ENCODE results near the gene PVALB. TPM values are rescaled to one million over a fixed set of nuclear protein-coding genes. Genes with fewer than 3 reads are reported as not detected.

Gene PVALB
- total and polyA plus RNA-seq, 2 donors (not counting 3 experiments of a cell fraction or from before 2014, with no cell fraction given) = not detected

DNA sequence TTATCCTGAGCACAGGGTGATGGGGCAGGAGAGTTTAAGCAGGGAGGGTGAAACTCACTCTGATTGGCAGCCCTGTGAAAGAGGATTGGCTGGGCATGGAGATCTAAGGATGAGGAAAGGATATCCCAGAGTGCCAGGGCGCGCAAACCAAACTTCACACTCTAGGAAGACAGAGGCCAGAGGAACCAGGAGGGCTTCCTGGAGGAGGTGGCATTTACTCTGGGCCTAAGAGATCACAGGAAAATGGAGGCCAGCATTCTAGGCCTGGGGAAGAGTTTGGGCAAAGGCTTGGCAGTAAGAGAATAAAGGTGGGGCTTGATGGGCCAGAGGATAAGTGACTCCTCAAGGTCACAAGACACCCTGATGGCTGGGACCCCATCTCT, 43.6 kb upstream of the PVALB start:
- Histone ChIP-seq H3K79me2 (ENCODE audit: control insufficient read depth, insufficient read depth, low read length) (no peaks in the 10 kb centered on the region), H2AFZ (ENCODE audit: low read depth, low read length) (no peak overlapping the region), H3K9me3 (replicated peaks; ENCODE audit: control insufficient read depth, insufficient read depth, low read length) (no peaks in the 10 kb centered on the region), H3K4me3 (replicated peaks in 1 of 3; ENCODE audit: insufficient read depth in 1 of 3, low read depth in 1 of 3, low read length in 3 of 3) (no peak overlapping the region), H3K27ac (ENCODE audit: insufficient read depth, low read depth, low read length) (no peak overlapping the region), H4K20me1 (replicated peaks; ENCODE audit: control insufficient read depth, extremely low read depth, insufficient read depth, low read length) (no peaks in the 10 kb centered on the region), H3K36me3 (ENCODE audit: control insufficient read depth in 2 of 2, extremely low read depth in 1 of 2, insufficient read depth in 2 of 2, low read length in 2 of 2) (no peaks in the 10 kb centered on the region), H3K27me3 (ENCODE audit: control insufficient read depth in 2 of 2, insufficient read depth in 2 of 2, low read length in 2 of 2) (peaks cover 7 to 9% of the 10 kb centered on the region in 2 experiments), H3K4me1 (ENCODE audit: control insufficient read depth, extremely low read depth, insufficient read depth, low read length) (no peaks in the 10 kb centered on the region), H3K4me2 (ENCODE audit: insufficient read depth, low read length) (no peak overlapping the region), H3K9ac (replicated peaks; ENCODE audit: extremely low read depth, insufficient read depth, low read length) (no peak overlapping the region), H3K9me1 (replicated peaks; ENCODE audit: control insufficient read depth, extremely low read depth, insufficient read depth, low read length) (no peaks in the 10 kb centered on the region)
- no peak for DNase-seq (ENCODE audit: low read depth, low spot score)
- dilution Hi-C loops (cut with MboI; ENCODE audit: extremely low pct_ligation_motif_present, low sequenced_read_pairs) (no loop called here), intact Hi-C loops (cut with micrococcal nuclease) (loop anchor here (1.0 kb wide), 1 partner anchor 118 kb away; no protein-coding TSS in a partner anchor)
- POLR2A ChIA-PET = no interaction called here
- CTCF ChIA-PET = interaction anchor here (0.9 to 6.5 kb wide), 6 partner anchors 9 to 313 kb away, joined by 3 to 149 read pairs (median 6); no protein-coding TSS in a partner anchor
- BruUV-seq (replicated peaks) = no TSS peak
- TF ChIP-seq MAX (IDR thresholded peaks at IDR 0.05; ENCODE audit: insufficient read depth, insufficient read length) (no peak), CTCF (IDR thresholded peaks at IDR 0.05; ENCODE audit: extremely low read depth in 1 of 2, insufficient read depth in 1 of 2, low read depth in 1 of 2, low read length in 2 of 2) (no peak), EZH2 (IDR thresholded peaks at IDR 0.05; ENCODE audit: borderline replicate concordance, low read depth, low read length, severe bottlenecking) (no peak), GATA2 (IDR thresholded peaks at IDR 0.05; ENCODE audit: insufficient read depth, insufficient read length, low read depth, low read length) (no peak), POLR2A (IDR thresholded peaks at IDR 0.05; ENCODE audit: low read depth, low read length) (no peak), POLR2AphosphoS5 (IDR thresholded peaks at IDR 0.05; ENCODE audit: insufficient read depth, low read depth, low read length) (no peak), JUN (IDR thresholded peaks at IDR 0.05; ENCODE audit: borderline replicate concordance, insufficient read depth, insufficient read length, low read depth) (no peak), MYC (IDR thresholded peaks at IDR 0.05; ENCODE audit: low read depth, low read length) (no peak), FOS (IDR thresholded peaks at IDR 0.05; ENCODE audit: borderline replicate concordance, insufficient read depth, low read length) (no peak)
- no peak for FAIRE-seq
